K562 (cell line): ENCODE measurements around the gene WFIKKN1. TPM values are rescaled to one million over a fixed set of nuclear protein-coding genes. Genes with fewer than 3 reads are reported as not detected.
A peak's percentile ranks its signal among the peaks of the same experiment; 100 is the strongest.

Source experiments
- ATF2 ChIP-seq: sonication (generic); formaldehyde crosslinking; IDR thresholded peaks from 2 replicates; pipeline ENCODE4 v1.8.1; 2022; ENCODE audit warnings: missing genetic modification reagents
- DEAF1 ChIP-seq: fragments of 450-650 bp; formaldehyde crosslinking; IDR thresholded peaks from 2 replicates; pipeline ENCODE4 v1.4.0; 2020; ENCODE audit warnings: mild to moderate bottlenecking, moderate library complexity
- ERF ChIP-seq: fragments of 450-650 bp; formaldehyde crosslinking; IDR thresholded peaks from 2 replicates; pipeline ENCODE4 v1.4.0; 2020; ENCODE audit warnings: mild to moderate bottlenecking, mixed read lengths
- MAZ ChIP-seq, 2 experiments: fragments of 450-650 bp in 1 of 2; sonication (generic) in 1 of 2; formaldehyde crosslinking; IDR thresholded peaks in 1 of 2; conservative IDR thresholded peaks in 1 of 2; 2 replicates each; pipeline versions ENCODE4 v1.4.0 to v1.5.0; 2020; ENCODE audit warnings: mild to moderate bottlenecking in 1 of 2, missing genetic modification reagents in 1 of 2
- MLX ChIP-seq, 2 experiments: fragments of 450-650 bp in 1 of 2; sonication (generic) in 1 of 2; formaldehyde crosslinking; conservative IDR thresholded peaks; 2 replicates each; pipeline versions ENCODE4 v1.4.0 to v1.8.1; 2020 to 2022; ENCODE audit warnings: mild to moderate bottlenecking in 1 of 2, missing genetic modification reagents in 1 of 2
- SFPQ ChIP-seq: fragments of 200-400 bp; formaldehyde crosslinking; IDR thresholded peaks from 2 replicates; pipeline ENCODE4 v1.6.1; 2017; ENCODE audit warnings: mild to moderate bottlenecking, low read depth, low read length, moderate library complexity
- SIN3B ChIP-seq: fragments of 450-650 bp; IDR thresholded peaks from 2 replicates; pipeline ENCODE4 v1.6.1; 2017; ENCODE audit warnings: low read depth, mild to moderate bottlenecking, moderate library complexity
- SMARCB1 ChIP-seq: IDR thresholded peaks from 2 replicates; pipeline ENCODE4 v1.6.1; 2011; ENCODE audit warnings: improper control_type of control experiment, low read depth; ENCODE audit not compliant: insufficient read length
- THAP12 ChIP-seq: fragments of 250-450 bp; sonication (Bioruptor Pico); IDR thresholded peaks from 2 replicates; pipeline ENCODE4 v1.9.0; 2021; ENCODE audit warnings: mild to moderate bottlenecking, inconsistent platforms
- ZNF12 ChIP-seq: sonication (generic); formaldehyde crosslinking; IDR thresholded peaks from 2 replicates; pipeline ENCODE4 v1.4.0; 2020; ENCODE audit warnings: mild to moderate bottlenecking, missing genetic modification reagents
- ZNF282 ChIP-seq: sonication (generic); formaldehyde crosslinking; IDR thresholded peaks from 2 replicates; pipeline ENCODE4 v1.8.1; 2023; ENCODE audit warnings: missing genetic modification reagents
- polyA plus RNA-seq, 8 experiments: library from polyadenylated mRNA; depleted of rRNA in 4 of 8; stranded (reverse) in 5 of 8; unstranded in 3 of 8; fragments of >200 nt; fragmentation: Nextera tagmentation in 2 of 8; fragmentation: Illumina TruSeq in 1 of 8; extraction: Ambion mirVana in 2 of 8; extraction: Trizol in 1 of 8; gene quantifications; 2 replicates each; pipeline versions ENCODE4 v1.2.1 to v1.2.3, GENCODE V29; 2011 to 2014; ENCODE audit warnings: inconsistent platforms in 1 of 8, missing spikeins in 1 of 8
- total RNA-seq, 7 experiments: library from RNA; depleted of rRNA in 6 of 7; stranded (reverse); fragments of >200 nt in 6 of 7; fragmentation: Illumina TruSeq in 2 of 7; extraction: Trizol in 2 of 7; gene quantifications; 2 replicates each; pipeline versions ENCODE4 v1.2.1 to v1.2.3, GENCODE V29; 2011 to 2021; ENCODE audit warnings: low replicate concordance in 1 of 7
- TF ChIP-seq, protein P1 (sequence below): sonication (generic); formaldehyde crosslinking; IDR thresholded peaks from 2 replicates; pipeline ENCODE4 v1.8.0; 2022; ENCODE audit warnings: mild to moderate bottlenecking, missing genetic modification reagents

WFIKKN1 gene
- total and polyA plus RNA-seq, 9 of the 15 experiments (the other 6 are each of a cell fraction or from before 2014, with no cell fraction given): 0.14 to 1.1 (median 0.50) TPM; not detected in 4

DNA sequence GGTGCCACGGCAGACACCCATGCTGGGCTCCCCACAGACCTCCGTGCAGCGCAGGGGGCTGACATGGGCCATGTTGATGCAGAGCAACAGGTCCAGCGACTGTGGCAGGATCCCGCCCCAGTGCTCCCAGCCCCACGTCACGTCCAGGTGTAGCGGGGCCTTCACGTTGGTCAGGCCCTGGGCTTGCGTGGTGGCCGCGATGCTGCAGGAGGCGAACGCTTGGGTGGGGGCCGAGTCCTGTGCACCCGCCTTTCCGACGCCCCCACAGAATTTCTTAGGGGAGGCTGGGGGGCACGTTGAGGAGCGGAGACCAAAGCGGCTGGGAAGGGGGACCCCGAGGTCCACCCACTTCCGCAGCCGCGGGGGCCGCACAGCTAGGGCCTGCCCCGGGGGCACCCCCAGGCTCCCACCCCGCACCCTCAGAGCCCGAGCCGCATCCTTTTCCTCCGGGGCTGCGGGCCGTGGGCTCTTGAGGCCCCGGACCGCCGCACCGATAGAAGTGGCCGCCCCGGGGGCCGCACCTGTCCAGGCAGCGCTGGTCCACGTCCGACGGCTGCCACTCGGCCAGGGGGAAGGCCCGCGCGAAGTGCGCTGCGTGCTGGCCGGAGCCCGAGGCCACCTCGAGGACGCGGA lies 4.9 kb downstream of the WFIKKN1 start (continued):
- peak; percentile 42; the same call in 1 of the 2 replicates for TF ChIP-seq THAP12 (CRISPR knock-in tag)
- peak; percentile 91; the same call in 1 of the 2 replicates for TF ChIP-seq ZNF282 (CRISPR knock-in tag)
- TF ChIP-seq, protein P1, sequence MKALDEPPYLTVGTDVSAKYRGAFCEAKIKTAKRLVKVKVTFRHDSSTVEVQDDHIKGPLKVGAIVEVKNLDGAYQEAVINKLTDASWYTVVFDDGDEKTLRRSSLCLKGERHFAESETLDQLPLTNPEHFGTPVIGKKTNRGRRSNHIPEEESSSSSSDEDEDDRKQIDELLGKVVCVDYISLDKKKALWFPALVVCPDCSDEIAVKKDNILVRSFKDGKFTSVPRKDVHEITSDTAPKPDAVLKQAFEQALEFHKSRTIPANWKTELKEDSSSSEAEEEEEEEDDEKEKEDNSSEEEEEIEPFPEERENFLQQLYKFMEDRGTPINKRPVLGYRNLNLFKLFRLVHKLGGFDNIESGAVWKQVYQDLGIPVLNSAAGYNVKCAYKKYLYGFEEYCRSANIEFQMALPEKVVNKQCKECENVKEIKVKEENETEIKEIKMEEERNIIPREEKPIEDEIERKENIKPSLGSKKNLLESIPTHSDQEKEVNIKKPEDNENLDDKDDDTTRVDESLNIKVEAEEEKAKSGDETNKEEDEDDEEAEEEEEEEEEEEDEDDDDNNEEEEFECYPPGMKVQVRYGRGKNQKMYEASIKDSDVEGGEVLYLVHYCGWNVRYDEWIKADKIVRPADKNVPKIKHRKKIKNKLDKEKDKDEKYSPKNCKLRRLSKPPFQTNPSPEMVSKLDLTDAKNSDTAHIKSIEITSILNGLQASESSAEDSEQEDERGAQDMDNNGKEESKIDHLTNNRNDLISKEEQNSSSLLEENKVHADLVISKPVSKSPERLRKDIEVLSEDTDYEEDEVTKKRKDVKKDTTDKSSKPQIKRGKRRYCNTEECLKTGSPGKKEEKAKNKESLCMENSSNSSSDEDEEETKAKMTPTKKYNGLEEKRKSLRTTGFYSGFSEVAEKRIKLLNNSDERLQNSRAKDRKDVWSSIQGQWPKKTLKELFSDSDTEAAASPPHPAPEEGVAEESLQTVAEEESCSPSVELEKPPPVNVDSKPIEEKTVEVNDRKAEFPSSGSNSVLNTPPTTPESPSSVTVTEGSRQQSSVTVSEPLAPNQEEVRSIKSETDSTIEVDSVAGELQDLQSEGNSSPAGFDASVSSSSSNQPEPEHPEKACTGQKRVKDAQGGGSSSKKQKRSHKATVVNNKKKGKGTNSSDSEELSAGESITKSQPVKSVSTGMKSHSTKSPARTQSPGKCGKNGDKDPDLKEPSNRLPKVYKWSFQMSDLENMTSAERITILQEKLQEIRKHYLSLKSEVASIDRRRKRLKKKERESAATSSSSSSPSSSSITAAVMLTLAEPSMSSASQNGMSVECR (CRISPR knock-in tag): peak; percentile 95
- no peak for TF ChIP-seq SIN3B
- TF ChIP-seq SMARCB1: no peak
- 0 out of 2 replicates have a peak, but pooled peaks have one; percentile 55 for TF ChIP-seq ERF (CRISPR knock-in tag)
- TF ChIP-seq MAZ (CRISPR knock-in tag; conservative IDR thresholded peaks at IDR 0.05 in 1 of 2, IDR thresholded peaks at IDR 0.05 in 1 of 2): 0 out of 4 replicates have a peak, but pooled peaks of 1 of the 2 experiments have one; percentile 54
- 0 out of 2 replicates have a peak, but pooled peaks have one; percentile 34 for TF ChIP-seq ATF2 (CRISPR knock-in tag)
- TF ChIP-seq DEAF1 (CRISPR knock-in tag): 0 out of 2 replicates have a peak, but pooled peaks have one; percentile 25
- TF ChIP-seq SFPQ: no peak
- peak; percentile 88; the same call in 1 of the 2 replicates for TF ChIP-seq ZNF12 (CRISPR knock-in tag)
- 0 out of 4 replicates have a peak, but pooled peaks of 1 of the 2 experiments have one; percentile 44 for TF ChIP-seq MLX (CRISPR knock-in tag; conservative IDR thresholded peaks at IDR 0.05)
